Right atrium auricular region (tissue), 2 donors: ENCODE measurements around the gene FAM53B. TPM values are rescaled to one million over a fixed set of nuclear protein-coding genes. Genes with fewer than 3 reads are reported as not detected.

ENCODE experiments used
- DNase-seq: peaks from one replicate; pipeline ENCODE4 v3.0.0-alpha.2; 2019; ENCODE audit warnings: low spot score
- H3K27ac ChIP-seq, 2 donors: fragments of 200-600 bp; sonication (generic); 1 replicate in 1 of 2; 2 replicates in 1 of 2; pipeline ENCODE4 v1.5.1; 2016 to 2019
- H3K27me3 ChIP-seq, 2 donors: fragments of 200-600 bp; sonication (generic); one replicate each; pipeline versions ENCODE4 v1.5.1 to v1.6.0; 2017 to 2019
- H3K36me3 ChIP-seq: fragments of 200-600 bp; sonication (generic); one replicate; pipeline ENCODE4 v1.5.1; 2016
- H3K4me1 ChIP-seq, 2 donors: fragments of 200-600 bp; sonication (generic); one replicate each; pipeline versions ENCODE4 v1.5.1 to v1.6.0; 2017 to 2019
- H3K4me3 ChIP-seq, 2 donors: fragments of 200-600 bp; sonication (generic); 1 replicate in 1 of 2; 2 replicates in 1 of 2; pipeline ENCODE4 v1.5.1; 2017 to 2019; ENCODE audit warnings: mild to moderate bottlenecking in 1 of 2, moderate library complexity in 1 of 2
- H3K9me3 ChIP-seq, 2 donors: fragments of 200-600 bp; sonication (generic); one replicate each; pipeline ENCODE4 v1.5.1; 2019
- CTCF ChIP-seq, 2 donors: fragments of 200-600 bp; sonication (generic); IDR thresholded peaks; one replicate each; pipeline ENCODE4 v1.5.1; 2019; ENCODE audit warnings: antibody characterized with exemption in 2 of 2
- total RNA-seq, 2 donors: library from RNA; depleted of rRNA; stranded (reverse); fragments of >200 nt; gene quantifications; one replicate each; pipeline ENCODE4 v1.1.0, GENCODE V29; 2016

The FAM53B gene
- total RNA-seq, 2 donors from 2014 or later = 30.3 to 31.1 TPM

DNA sequence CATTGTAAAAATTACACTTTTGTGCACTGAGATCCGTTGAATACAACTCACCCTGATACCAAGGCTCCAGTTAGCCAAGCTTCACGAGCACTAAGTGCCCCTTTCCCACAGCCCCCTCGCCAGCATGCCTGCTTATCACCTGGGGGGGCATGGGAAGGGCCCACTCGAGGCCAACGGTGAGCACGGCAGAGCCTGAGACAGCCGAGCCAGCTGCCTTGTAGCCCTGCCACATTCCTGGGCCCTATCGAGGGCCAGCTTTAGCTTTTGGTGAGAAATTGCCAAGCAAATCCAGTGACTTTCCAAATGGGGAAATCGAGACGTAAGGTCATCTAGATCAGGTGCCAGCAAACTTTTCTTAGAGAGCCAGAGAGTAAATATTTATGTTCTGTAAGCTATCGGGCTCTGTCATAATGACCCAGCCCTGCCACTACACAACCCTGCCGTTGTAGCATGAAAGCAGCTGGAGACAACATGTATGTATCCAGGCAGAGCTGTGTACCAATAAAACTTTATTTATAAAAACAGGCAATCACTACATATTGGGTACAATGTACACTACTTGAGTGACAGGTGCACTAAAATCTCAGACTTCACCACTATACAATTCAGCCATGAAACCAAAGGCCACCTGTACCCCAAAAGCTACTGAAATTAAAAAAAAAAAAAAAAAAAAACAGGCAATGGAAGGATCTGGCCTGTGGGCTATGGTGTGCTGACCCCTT is 83.6 kb downstream of the FAM53B start:
- no peaks in the 10 kb centered on the region for H3K9me3 ChIP-seq
- H3K36me3 ChIP-seq = no peaks in the 10 kb centered on the region
- H3K4me3 ChIP-seq = no peak overlapping the region
- no peak overlapping the region for H3K27ac ChIP-seq
- H3K4me1 ChIP-seq = peaks cover 0 to 23% of the 10 kb centered on the region in 2 donors
- no peak for DNase-seq
- no peaks in the 10 kb centered on the region for H3K27me3 ChIP-seq
- TF ChIP-seq CTCF (IDR thresholded peaks at IDR 0.05) = no peak

GRCh38 chr10:124659380-124659779 is 84.8 kb downstream of the FAM53B start:
- no peak overlapping the region for H3K27ac ChIP-seq

GRCh38 chr10:124658591-124659242 is 85.5 kb downstream of the FAM53B start:
- Histone ChIP-seq H3K36me3 (no peaks in the 10 kb centered on the region), H3K4me3 (no peak overlapping the region), H3K27me3 (no peaks in the 10 kb centered on the region), H3K4me1 (peaks cover 0 to 39% of the 10 kb centered on the region in 2 donors), H3K9me3 (no peaks in the 10 kb centered on the region), H3K27ac (no peak overlapping the region)
- DNase-seq = no peak
- TF ChIP-seq CTCF (IDR thresholded peaks at IDR 0.05) = no peak

More at GRCh38 chr10:124659380-124659779, 84.8 kb downstream of the FAM53B start:
- Histone ChIP-seq H3K36me3 (no peaks in the 10 kb centered on the region), H3K4me3 (no peak overlapping the region), H3K27me3 (no peaks in the 10 kb centered on the region), H3K9me3 (no peaks in the 10 kb centered on the region), H3K4me1 (peaks cover 0 to 32% of the 10 kb centered on the region in 2 donors)
- TF ChIP-seq CTCF (IDR thresholded peaks at IDR 0.05) = no peak
- no peak for DNase-seq

DNA sequence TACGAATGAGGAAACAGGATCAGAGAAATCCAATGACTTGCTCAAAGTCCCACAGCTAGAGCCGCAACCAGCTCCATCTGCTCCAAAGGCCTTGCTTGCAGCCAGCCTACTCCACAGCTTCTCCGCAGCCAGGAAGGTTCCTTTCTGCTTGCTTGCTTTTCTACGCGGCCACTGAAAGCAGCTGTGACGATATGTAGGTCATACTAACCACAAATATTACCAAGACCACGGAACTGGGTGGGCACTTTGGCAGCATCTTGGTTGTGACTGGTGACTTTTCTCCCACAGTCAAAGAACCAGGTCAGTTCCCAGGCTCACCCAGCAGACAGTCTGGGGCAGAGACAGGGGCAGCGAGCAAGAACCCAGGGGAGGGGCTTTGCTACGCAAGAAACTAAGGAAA is 86.4 kb downstream of the FAM53B start:
- H3K27ac ChIP-seq = peak overlapping the region in 1 of 2 donors; percentile 25
- DNase-seq = no peak
- H3K4me1 ChIP-seq = peaks cover 0 to 48% of the 10 kb centered on the region in 2 donors
- H3K4me3 ChIP-seq = no peak overlapping the region
- no peaks in the 10 kb centered on the region for H3K36me3 ChIP-seq
- H3K9me3 ChIP-seq = no peaks in the 10 kb centered on the region
- TF ChIP-seq CTCF (IDR thresholded peaks at IDR 0.05) = no peak
- no peaks in the 10 kb centered on the region for H3K27me3 ChIP-seq

DNA sequence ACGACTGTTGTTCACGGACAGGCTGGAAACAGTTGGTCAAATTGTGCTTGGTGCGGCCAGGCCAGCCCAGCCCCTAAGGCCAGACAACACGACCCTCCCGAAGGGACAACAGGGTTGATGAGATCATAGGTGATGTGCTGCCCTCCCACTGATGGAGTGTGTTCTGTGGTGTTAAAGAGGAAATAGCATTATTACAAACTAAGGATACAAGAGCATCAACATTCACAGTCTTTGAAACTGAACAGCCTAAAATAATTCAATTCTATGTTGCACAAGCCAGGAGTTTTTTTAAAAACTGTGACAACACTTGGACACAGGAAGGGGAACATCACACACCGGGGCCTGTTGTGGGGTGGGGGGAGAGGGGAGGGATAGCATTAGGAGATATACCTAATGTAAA is 87.6 kb downstream of the FAM53B start:
- Histone ChIP-seq H3K27ac (no peak overlapping the region), H3K27me3 (no peaks in the 10 kb centered on the region), H3K36me3 (no peaks in the 10 kb centered on the region), H3K4me1 (peaks cover 0 to 56% of the 10 kb centered on the region in 2 donors), H3K9me3 (no peaks in the 10 kb centered on the region), H3K4me3 (no peak overlapping the region)
- DNase-seq = no peak
- TF ChIP-seq CTCF (IDR thresholded peaks at IDR 0.05) = no peak
